Natural killer cell treated with Interleukin-12 subunit alpha and Interleukin-12 subunit beta and Interleukin-15 and Interleukin-18, amount 100 ng/mL, for 72 hours (primary cell): ENCODE data around the gene TM2D1. TPM values are rescaled to one million over a fixed set of nuclear protein-coding genes. Genes with fewer than 3 reads are reported as not detected.

Experiments used
- ATAC-seq, 2 donors: fragments of 150-1000 bp; cut with Tn5 transposase in 1 of 2; sonication (Bioruptor Pico), chemical (Tn5 transposase) in 1 of 2; 2 replicates each; pipeline ENCODE4 v1.10.0; 2021
- DNase-seq: peaks from one replicate; pipeline ENCODE4 v3.0.0; 2022; ENCODE audit warnings: low spot score
- H3K27ac Mint-ChIP-seq, 2 donors: 1 replicate in 1 of 2; 2 replicates in 1 of 2; pipeline ENCODE4 v1.8.0; 2022; ENCODE audit warnings: mixed read lengths in 2 of 2, mild to moderate bottlenecking in 1 of 2, moderate library complexity in 1 of 2
- H3K27me3 Mint-ChIP-seq, 2 donors: 1 replicate in 1 of 2; 2 replicates in 1 of 2; pipeline ENCODE4 v1.8.0; 2022; ENCODE audit warnings: mixed read lengths in 2 of 2
- H3K36me3 Mint-ChIP-seq: one replicate; pipeline ENCODE4 v1.8.0; 2022; ENCODE audit warnings: mixed read lengths
- H3K4me1 Mint-ChIP-seq, 2 donors: 1 replicate in 1 of 2; 2 replicates in 1 of 2; pipeline ENCODE4 v1.8.0; 2022; ENCODE audit warnings: low read depth in 2 of 2, mixed read lengths in 2 of 2, mild to moderate bottlenecking in 1 of 2
- H3K4me3 Mint-ChIP-seq: one replicate; pipeline ENCODE4 v1.8.0; 2022; ENCODE audit warnings: mixed read lengths
- H3K9me3 Mint-ChIP-seq: 2 replicates; pipeline ENCODE4 v1.8.0; 2022; ENCODE audit warnings: mixed read lengths
- total RNA-seq, 2 donors: library from RNA; stranded (reverse); gene quantifications; one replicate each; pipeline ENCODE4 v1.2.3, GENCODE V29; 2022

The TM2D1 gene
- 10 to 100 TPM; 32.7 to 33.1 TPM for total RNA-seq

- no peaks in the 10 kb centered on the region for H3K9me3 Mint-ChIP-seq
- H3K27me3 Mint-ChIP-seq, result peaks cover 0 to 3% of the 10 kb centered on the region in 2 donors
- H3K27ac Mint-ChIP-seq, result peak within 1 kb of the TSS; percentile 100
- DNase-seq, result peak; percentile 90
- H3K4me1 Mint-ChIP-seq, result peaks cover 20% of the 10 kb centered on the region in 2 donors
- peak within 1 kb of the TSS; percentile 99 for H3K4me3 Mint-ChIP-seq
- peaks cover 6% of the 10 kb centered on the region for H3K36me3 Mint-ChIP-seq
- ATAC-seq, result peak; percentile 98 to 99
Measured at GRCh38 chr1:61724813-61725694, at the start of gene TM2D1. Gene TM2D1, minus strand, starts transcription at chr1:61725141. Its CDS starts 21 bp downstream, at chr1:61725120.

GRCh38 chr1:61770131-61770530, 45.2 kb upstream of the TM2D1 start:
- Mint-ChIP-seq H3K4me1 (no peaks in the 10 kb centered on the region), H3K27me3 (no peaks in the 10 kb centered on the region), H3K36me3 (no peaks in the 10 kb centered on the region), H3K4me3 (no peak overlapping the region), H3K27ac (no peak overlapping the region), H3K9me3 (no peaks in the 10 kb centered on the region)
- ATAC-seq (no peak), DNase-seq (no peak)

- no peaks in the 10 kb centered on the region for H3K9me3 Mint-ChIP-seq
- no peaks in the 10 kb centered on the region for H3K27me3 Mint-ChIP-seq
- no peaks in the 10 kb centered on the region for H3K36me3 Mint-ChIP-seq
- DNase-seq (no peak), ATAC-seq (no peak)
- no peak overlapping the region for H3K27ac Mint-ChIP-seq
- H3K4me1 Mint-ChIP-seq, result no peaks in the 10 kb centered on the region
- no peak overlapping the region for H3K4me3 Mint-ChIP-seq
Measured at GRCh38 chr1:61757950-61758349, 33.0 kb upstream of the TM2D1 start.

GRCh38 chr1:61756773-61757172, 31.8 kb upstream of the TM2D1 start:
- Mint-ChIP-seq H3K4me3 (no peak overlapping the region), H3K4me1 (no peaks in the 10 kb centered on the region)

GRCh38 chr1:61754545-61754944, 29.6 kb upstream of the TM2D1 start:
- Mint-ChIP-seq H3K9me3 (no peaks in the 10 kb centered on the region), H3K4me3 (no peak overlapping the region), H3K4me1 (no peaks in the 10 kb centered on the region), H3K36me3 (no peaks in the 10 kb centered on the region), H3K27ac (no peak overlapping the region), H3K27me3 (no peaks in the 10 kb centered on the region)
- ATAC-seq, result no peak
- no peak for DNase-seq

More at GRCh38 chr1:61756773-61757172, 31.8 kb upstream of the TM2D1 start:
- no peaks in the 10 kb centered on the region for H3K9me3 Mint-ChIP-seq
- no peaks in the 10 kb centered on the region for H3K27me3 Mint-ChIP-seq
- no peak overlapping the region for H3K27ac Mint-ChIP-seq
- ATAC-seq, result no peak
- DNase-seq, result no peak
- H3K36me3 Mint-ChIP-seq, result no peaks in the 10 kb centered on the region

GRCh38 chr1:61753998-61754508, 29.1 kb upstream of the TM2D1 start:
- Mint-ChIP-seq H3K4me1 (no peaks in the 10 kb centered on the region), H3K27ac (no peak overlapping the region), H3K27me3 (no peaks in the 10 kb centered on the region), H3K36me3 (no peaks in the 10 kb centered on the region), H3K9me3 (no peaks in the 10 kb centered on the region), H3K4me3 (no peak overlapping the region)
- no peak for DNase-seq
- no peak for ATAC-seq

GRCh38 chr1:61752921-61753389, 28.0 kb upstream of the TM2D1 start:
- no peaks in the 10 kb centered on the region for H3K9me3 Mint-ChIP-seq
- H3K27me3 Mint-ChIP-seq, result no peaks in the 10 kb centered on the region
- DNase-seq (no peak), ATAC-seq (no peak)
- no peak overlapping the region for H3K27ac Mint-ChIP-seq
- no peaks in the 10 kb centered on the region for H3K4me1 Mint-ChIP-seq
- no peak overlapping the region for H3K4me3 Mint-ChIP-seq
- no peaks in the 10 kb centered on the region for H3K36me3 Mint-ChIP-seq

GRCh38 chr1:61749574-61749973, 24.6 kb upstream of the TM2D1 start:
- Mint-ChIP-seq H3K27ac (no peak overlapping the region), H3K9me3 (no peaks in the 10 kb centered on the region), H3K36me3 (no peaks in the 10 kb centered on the region), H3K27me3 (no peaks in the 10 kb centered on the region), H3K4me3 (no peak overlapping the region), H3K4me1 (peaks cover 0 to 3% of the 10 kb centered on the region in 2 donors)
- ATAC-seq, result no peak
- DNase-seq, result no peak

- Mint-ChIP-seq H3K27ac (no peak overlapping the region), H3K9me3 (no peaks in the 10 kb centered on the region), H3K4me3 (no peak overlapping the region)
Measured at GRCh38 chr1:61748566-61748965, 23.6 kb upstream of the TM2D1 start.

GRCh38 chr1:61746813-61747212, 21.9 kb upstream of the TM2D1 start:
- H3K27ac Mint-ChIP-seq, result peak overlapping the region in 1 of 2 donors; percentile 21
- DNase-seq (no peak), ATAC-seq (no peak)
- H3K4me1 Mint-ChIP-seq, result peaks cover 6 to 7% of the 10 kb centered on the region in 2 donors
- no peaks in the 10 kb centered on the region for H3K9me3 Mint-ChIP-seq
- H3K36me3 Mint-ChIP-seq, result no peaks in the 10 kb centered on the region
- no peaks in the 10 kb centered on the region for H3K27me3 Mint-ChIP-seq
- no peak overlapping the region for H3K4me3 Mint-ChIP-seq

More at GRCh38 chr1:61748566-61748965, 23.6 kb upstream of the TM2D1 start:
- H3K36me3 Mint-ChIP-seq, result no peaks in the 10 kb centered on the region
- DNase-seq (no peak), ATAC-seq (no peak)
- H3K27me3 Mint-ChIP-seq, result no peaks in the 10 kb centered on the region
- peaks cover under 1 to 3% of the 10 kb centered on the region in 2 donors for H3K4me1 Mint-ChIP-seq

- Mint-ChIP-seq H3K9me3 (no peaks in the 10 kb centered on the region), H3K27ac (no peak overlapping the region), H3K36me3 (no peaks in the 10 kb centered on the region), H3K27me3 (no peaks in the 10 kb centered on the region), H3K4me3 (peak overlapping the region; percentile 72), H3K4me1 (peaks cover 12 to 13% of the 10 kb centered on the region in 2 donors)
- ATAC-seq, result no peak
- no peak for DNase-seq
Measured at GRCh38 chr1:61743716-61744580, 19.0 kb upstream of the TM2D1 start.

GRCh38 chr1:61743431-61743705, 18.4 kb upstream of the TM2D1 start:
- Mint-ChIP-seq H3K27ac (no peak overlapping the region), H3K9me3 (no peaks in the 10 kb centered on the region), H3K4me3 (peak overlapping the region; percentile 72), H3K36me3 (no peaks in the 10 kb centered on the region), H3K4me1 (peaks cover 12 to 13% of the 10 kb centered on the region in 2 donors), H3K27me3 (no peaks in the 10 kb centered on the region)
- ATAC-seq (no peak), DNase-seq (no peak)

- Mint-ChIP-seq H3K27ac (no peak overlapping the region), H3K4me3 (peak overlapping the region; percentile 72), H3K9me3 (no peaks in the 10 kb centered on the region), H3K4me1 (peaks cover 12 to 13% of the 10 kb centered on the region in 2 donors), H3K36me3 (no peaks in the 10 kb centered on the region), H3K27me3 (no peaks in the 10 kb centered on the region)
- peak; percentile 78 to 84 for ATAC-seq
- DNase-seq, result peak; percentile 62
Measured at GRCh38 chr1:61742620-61743430, 17.9 kb upstream of the TM2D1 start.
